NCI-H1436 treated with DMSO at 0.1 percent for 48 hours (cell line): ENCODE data around the gene GSG1L2.

ENCODE experiments used
- DNase-seq: peaks from one replicate; lab custom pipeline; 2025; lab: John Stamatoyannopoulos, UW

GSG1L2 gene

GRCh38 chr17:9821921-9822320 lies at the start of gene GSG1L2:
Gene GSG1L2 (minus strand): TSS chr17:9822079. CDS start chr17:9822071, 8 bp downstream.
- DNase-seq = no peak

- DNase-seq = no peak
Observed at GRCh38 chr17:9868552-9868951, 46.7 kb upstream of the GSG1L2 start.

GRCh38 chr17:9865586-9865985 lies 43.7 kb upstream of the GSG1L2 start:
- DNase-seq = no peak

GRCh38 chr17:9862949-9863348 lies 41.1 kb upstream of the GSG1L2 start:
- no peak for DNase-seq

- no peak for DNase-seq
Observed at GRCh38 chr17:9862220-9862619, 40.3 kb upstream of the GSG1L2 start.

- DNase-seq = no peak
Observed at GRCh38 chr17:9860851-9861250, 39.0 kb upstream of the GSG1L2 start.

GRCh38 chr17:9859781-9860180 lies 37.9 kb upstream of the GSG1L2 start:
- no peak for DNase-seq

- no peak for DNase-seq
Observed at GRCh38 chr17:9855036-9855435, 33.2 kb upstream of the GSG1L2 start.

GRCh38 chr17:9854255-9854654 lies 32.4 kb upstream of the GSG1L2 start:
- no peak for DNase-seq

- no peak for DNase-seq
Observed at GRCh38 chr17:9850151-9850550, 28.3 kb upstream of the GSG1L2 start.

GRCh38 chr17:9845306-9845705 lies 23.4 kb upstream of the GSG1L2 start:
- DNase-seq = no peak

GRCh38 chr17:9844153-9844552 lies 22.3 kb upstream of the GSG1L2 start:
- no peak for DNase-seq

- no peak for DNase-seq
Observed at GRCh38 chr17:9843152-9844010, 21.5 kb upstream of the GSG1L2 start.

- DNase-seq = no peak
Observed at GRCh38 chr17:9842057-9842758, 20.3 kb upstream of the GSG1L2 start.

GRCh38 chr17:9839433-9839832 lies 17.6 kb upstream of the GSG1L2 start:
- DNase-seq = no peak

- no peak for DNase-seq
Observed at GRCh38 chr17:9837551-9838471, 15.9 kb upstream of the GSG1L2 start.

GRCh38 chr17:9833922-9834321 lies 12.0 kb upstream of the GSG1L2 start:
- no peak for DNase-seq

GRCh38 chr17:9830711-9831110 lies 8.8 kb upstream of the GSG1L2 start:
- DNase-seq = no peak

GRCh38 chr17:9829343-9829742 lies 7.5 kb upstream of the GSG1L2 start:
- no peak for DNase-seq

- DNase-seq = no peak
Observed at GRCh38 chr17:9828296-9829295, 6.7 kb upstream of the GSG1L2 start.

GRCh38 chr17:9825641-9826150 lies 3.8 kb upstream of the GSG1L2 start, which contains the start of gene GLP2R:
Gene GLP2R (plus strand): TSS chr17:9825924. CDS start chr17:9826064, 140 bp downstream.
- DNase-seq = no peak
